Muscle of back (tissue), 11 donors: ENCODE measurements around the gene UGT1A9. TPM values are rescaled to one million over a fixed set of nuclear protein-coding genes. Genes with fewer than 3 reads are reported as not detected.

Source experiments
- DNase-seq, 3 donors: peaks; one replicate each; pipeline versions ENCODE4 v3.0.0 to v3.0.0-alpha.2; 2013
- polyA plus RNA-seq, 10 donors: library from polyadenylated mRNA; unstranded; fragments of 120-200 nt; gene quantifications; one replicate each; pipeline ENCODE4 v1.2.1, GENCODE V29; 2013; ENCODE audit not compliant: insufficient read length in 10 of 10

The UGT1A9 gene
- polyA plus RNA-seq, 10 donors = not detected

DNA sequence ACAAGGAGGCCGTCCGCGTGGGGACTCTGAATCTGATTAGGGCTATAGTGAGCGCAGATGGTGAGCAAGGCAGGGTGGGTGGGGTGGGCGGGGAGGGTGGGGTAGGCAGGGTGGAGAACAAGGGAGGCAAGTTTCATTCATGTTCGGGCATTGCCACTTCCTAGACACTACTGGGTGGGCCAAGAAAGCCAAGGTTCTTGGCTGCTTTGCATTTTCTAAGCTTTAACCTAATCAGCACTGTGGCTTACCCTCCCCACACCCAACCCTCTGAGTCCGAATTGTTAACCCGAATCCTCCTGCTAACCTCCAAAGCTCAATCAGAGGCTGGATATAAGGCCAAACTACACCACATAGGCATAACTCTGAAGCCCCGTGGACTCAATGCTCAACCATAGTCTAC, 124.6 kb downstream of the UGT1A9 start:
- DNase-seq = no peak

DNA sequence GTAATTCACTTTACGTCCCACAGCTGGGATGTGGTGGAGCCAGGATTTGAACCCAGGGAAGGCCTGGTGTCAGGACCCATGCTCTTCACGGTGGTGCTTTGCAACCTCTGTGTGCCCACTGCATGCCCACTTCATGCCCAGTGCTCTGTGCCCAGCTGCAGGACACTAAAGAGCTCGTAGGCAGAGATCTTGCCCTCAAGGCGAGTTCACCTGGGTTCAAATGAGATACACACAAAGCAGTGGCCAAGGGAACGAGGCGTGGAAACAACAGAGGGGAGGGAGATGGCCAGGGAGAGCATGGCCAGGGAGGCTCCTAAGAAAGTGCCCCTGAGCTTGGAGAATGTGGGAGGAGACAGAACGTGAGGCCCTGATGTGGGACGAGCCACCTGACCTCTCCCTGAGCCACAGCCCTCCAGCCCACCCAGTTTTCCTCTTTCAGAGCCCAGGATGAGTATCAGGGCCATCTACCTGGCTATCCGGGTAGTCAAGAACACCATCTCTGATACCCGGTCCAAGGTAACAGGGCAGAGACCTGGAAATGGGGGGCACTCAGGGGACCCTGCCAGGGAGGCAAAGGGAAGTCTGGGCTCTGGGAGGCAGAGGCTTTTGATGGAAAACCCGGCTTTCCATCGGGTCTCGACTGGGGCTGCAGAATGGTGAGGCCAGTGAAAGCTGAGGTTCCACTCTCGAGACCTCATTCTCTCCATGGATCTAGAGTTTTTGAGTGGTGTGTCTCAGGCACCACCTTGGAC, 126.8 kb downstream of the UGT1A9 start:
- DNase-seq = no peak

DNA sequence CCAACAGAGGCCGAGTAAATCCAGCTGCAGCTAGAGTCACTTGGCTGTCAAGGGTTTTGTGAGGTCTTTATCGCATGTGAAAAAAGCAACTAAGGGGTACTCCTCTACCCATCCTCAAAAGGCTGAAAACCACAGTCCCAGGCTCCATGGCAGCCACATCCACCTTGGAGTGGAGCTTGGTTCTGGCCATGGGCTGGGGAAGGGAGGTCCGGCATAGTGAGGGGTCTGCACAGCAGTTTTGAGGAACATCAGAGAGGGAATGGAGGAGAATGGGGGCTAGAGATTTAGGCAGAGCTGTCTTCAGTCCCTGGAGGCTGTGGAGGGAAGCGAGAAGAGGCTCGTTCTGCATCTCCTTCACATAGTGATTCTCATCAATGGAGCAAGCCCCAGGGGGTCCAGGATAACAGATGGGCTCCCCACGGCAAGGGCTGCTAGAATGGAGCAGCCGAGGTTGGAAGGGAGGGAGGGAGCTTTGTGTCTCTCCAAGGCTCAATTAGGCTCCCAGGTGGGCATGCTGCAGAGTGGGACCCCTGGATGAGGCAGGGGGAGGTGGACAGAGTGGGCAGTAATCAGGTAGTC, 127.5 kb downstream of the UGT1A9 start:
- DNase-seq = no peak

DNA sequence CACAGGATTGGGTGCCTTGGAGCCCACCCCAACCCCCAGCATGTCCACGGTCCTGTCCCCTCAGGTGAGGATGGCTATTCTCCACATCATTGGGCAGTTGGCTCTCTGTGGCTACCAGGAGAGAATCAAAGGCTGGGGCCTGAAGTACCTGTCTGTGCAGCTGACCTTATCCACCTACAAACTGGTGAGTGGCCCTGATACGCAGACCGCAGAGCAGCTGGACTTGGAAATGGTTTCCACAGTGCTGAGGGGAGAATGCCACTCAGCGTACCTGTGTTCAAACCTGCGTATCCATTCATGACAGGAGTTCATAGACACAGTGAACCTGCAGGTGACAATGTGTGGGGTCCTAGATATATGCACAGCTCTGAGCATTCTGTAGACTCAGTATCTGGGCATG, 128.0 kb downstream of the UGT1A9 start:
- DNase-seq = no peak

DNA sequence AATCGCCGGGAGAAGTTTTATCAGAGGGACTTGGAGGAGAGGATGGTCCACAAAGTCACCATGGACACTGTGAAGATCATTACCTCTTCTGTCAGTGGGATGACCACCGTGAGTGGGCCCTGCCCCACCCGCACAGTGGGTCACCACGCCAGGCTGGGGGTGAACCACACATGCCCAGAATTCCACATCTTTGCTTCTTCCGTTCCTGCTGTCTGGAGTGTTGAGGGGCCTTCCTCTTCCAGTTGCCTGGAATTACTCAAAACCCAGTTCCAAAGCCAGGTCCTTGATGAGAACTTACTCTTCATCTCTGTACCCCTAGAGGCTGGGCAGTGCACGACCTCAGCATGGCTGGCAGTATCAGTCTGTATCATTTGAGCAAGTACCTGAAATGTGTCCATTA, 128.5 kb downstream of the UGT1A9 start:
- no peak for DNase-seq

DNA sequence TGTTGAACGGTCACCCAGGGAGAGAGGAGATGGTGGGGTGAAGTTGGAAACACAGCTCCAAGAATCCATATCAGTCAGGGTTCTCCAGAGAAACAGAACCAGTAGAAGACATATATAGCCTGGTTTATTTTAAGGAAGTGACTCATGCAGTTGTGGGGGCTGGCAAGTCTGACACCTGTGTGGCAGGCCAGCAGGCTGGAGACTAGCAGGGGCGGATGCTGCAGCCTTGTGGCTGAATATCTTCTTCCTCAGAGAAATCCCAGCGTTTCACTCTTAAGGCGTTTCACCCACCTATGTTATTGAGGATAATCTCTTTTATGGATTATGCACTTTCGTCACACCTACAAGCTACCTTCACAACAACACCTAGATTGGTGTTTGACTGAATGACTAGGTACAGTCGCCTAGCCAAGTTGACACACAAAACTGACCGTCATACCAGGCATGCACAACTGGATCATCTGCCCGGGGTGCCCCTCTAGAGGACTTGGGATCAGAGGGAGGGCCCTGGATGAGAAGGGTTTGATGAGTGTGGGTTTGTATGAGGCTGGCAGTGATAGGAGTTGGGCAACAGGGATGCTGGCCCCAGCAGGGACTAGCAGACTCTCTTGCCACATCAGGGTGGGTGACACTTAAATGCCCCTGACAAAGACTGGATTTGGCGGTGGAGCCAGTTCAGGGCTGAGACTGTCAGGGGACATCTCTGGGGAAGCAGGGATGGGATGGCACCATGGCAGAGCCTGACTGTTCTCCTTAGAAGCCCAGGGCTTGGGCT, 129.8 kb downstream of the UGT1A9 start:
- no peak for DNase-seq

DNA sequence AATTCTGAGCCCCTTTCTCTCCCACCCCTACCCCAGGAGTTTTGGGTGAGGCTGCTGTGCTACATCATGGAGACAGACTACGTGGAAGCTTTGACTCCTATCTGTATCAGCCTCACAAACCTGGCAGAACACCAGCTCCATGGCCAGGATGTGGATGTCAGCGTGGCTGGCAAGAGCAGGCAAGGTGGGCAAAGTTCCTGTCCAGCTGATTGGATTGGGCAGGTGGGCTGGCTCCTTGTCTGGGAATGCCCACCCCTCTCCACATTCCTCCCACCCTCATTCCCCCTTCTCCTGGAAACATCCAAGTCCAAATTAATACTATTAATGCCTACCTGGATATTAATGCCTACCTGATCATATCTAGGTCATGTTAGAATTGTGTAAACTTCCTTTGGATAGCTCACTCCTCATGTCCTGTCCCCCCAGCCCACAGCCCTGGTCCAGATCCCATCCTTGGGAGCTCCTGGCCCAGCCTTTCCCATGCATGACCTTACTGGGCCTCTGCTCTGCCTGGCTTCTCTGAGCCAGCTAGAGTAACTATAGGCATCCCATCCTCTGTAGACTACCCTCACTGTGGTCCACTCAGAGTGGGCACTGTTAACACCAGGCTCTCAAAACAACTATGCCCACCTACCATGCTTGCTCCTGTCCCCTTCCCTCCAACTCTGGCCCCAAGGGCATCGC, 130.6 kb downstream of the UGT1A9 start:
- DNase-seq = no peak

DNA sequence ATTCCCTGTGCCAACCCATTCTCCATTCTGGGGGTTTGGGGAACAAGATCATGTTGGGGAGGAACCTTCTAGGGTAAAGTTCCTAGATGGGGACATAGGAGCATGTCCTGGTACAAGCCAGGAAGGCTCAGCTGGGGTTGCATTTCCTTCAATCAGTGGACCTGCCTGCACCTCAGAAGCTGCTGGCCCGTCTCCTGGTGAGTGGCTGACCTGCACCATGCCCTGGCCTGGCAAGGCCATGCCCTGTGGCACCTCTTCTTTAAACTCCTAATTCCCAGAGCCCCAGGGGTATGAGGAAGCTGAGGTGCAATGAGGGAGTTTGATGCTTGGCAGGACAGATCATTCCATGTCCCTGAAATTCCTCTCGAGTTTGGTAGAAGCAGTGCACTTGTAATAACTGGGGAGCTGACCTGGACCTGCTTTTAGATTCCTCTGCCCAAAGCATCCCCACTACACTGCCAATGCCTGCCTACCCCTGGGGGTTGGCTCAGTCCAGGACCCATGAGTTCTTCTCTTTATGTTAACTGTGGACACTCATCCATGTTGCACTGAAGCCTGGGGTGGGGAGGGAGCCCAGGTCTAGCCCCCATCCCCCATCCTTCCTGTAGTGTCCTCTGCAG, 131.7 kb downstream of the UGT1A9 start:
- DNase-seq = no peak

DNA sequence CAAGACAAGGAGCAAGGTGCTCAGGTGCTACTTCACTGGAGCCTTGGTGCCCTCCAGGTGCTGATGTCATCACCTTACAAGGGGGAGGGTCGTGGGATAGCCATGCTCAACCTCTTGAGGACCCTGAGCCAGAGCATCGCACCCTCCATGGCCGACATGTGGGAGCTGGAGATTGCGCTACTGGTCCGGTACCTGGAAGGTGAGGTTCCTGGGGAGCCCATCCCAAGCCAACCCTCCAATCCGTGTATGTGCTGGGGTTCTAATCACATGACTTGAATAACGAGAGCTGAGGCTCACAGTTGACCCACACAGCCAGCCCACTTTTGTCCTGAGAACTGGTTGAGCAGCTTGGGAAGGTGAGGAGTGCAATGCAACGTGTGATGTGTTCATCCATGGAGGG, 132.3 kb downstream of the UGT1A9 start:
- no peak for DNase-seq

DNA sequence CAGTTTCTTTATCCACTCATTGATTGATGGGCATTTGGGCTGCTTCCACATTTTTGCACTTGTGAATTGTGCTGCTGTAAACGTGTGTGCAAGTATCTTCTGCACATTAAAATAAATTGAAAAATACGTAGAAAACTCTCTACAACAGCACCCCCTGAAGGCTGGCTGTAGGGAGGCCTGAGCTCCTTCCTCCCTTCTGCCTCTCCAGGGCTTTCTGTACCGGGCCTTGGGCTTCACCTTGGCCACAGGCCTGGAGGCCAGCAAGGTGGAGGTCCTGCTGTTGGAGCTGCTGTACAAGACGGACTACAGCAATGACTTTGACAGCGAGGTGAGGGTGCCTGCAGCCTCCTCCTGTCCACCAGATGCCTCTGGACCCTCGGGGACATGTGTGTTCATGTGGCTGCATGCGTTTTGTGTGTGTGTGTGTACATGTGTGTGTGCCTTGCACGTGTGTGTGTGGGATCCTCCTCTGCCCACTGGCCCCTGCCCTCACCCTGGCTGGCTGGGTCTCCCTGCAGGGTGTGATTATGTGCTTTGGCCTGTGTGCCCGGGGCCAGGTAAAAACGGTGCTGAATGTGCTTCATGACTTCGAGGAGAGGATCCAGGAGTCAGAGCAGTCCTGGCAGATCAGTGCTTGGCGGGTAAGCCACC, 135.6 kb downstream of the UGT1A9 start:
- no peak for DNase-seq

DNA sequence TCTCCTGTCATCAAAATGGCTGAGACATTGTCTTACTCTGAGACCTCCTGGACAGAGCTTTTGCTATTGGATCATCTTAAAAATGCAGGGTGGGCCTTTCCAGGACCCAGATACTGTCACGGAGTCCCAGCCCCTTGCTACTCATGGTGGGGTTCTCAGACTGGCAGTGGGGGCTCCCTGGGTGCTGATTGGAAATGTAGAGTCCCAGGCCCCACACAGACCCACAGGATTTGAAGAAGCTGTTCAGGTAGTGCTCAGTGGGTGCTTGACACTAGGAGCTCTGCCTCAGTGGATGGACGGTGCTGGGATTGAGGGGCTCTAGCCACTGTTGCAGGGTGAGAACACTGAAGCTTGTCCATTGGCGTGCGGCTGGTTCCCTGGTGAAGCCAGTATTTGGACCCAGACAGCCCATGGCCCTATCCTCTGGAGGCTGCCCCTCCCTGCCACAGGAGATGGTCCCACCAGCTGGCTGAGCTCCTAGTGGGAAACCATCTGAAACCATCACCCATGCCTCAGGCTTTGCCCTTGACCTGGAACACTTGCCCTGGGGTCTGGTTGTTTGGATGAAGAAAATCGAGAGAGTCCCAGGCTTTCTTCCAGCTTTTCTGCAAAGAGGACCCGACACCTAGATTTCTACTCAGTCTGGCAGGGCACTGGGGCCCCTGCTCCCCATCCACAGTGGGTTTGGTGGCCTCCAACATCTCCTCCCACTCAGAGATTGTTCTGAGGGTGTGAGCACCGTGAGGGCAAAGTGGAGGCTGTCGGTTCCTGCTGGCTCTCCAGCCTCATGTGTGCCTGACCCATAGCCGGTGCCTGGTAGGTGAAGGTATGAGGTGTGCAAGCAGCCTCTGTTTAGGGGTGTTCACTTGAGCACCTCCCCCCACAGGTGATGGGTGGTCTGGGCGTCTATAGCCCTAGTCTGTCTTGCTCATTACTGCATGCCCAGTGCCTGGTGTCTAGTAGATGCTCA, 136.6 kb downstream of the UGT1A9 start:
- DNase-seq = no peak

DNA sequence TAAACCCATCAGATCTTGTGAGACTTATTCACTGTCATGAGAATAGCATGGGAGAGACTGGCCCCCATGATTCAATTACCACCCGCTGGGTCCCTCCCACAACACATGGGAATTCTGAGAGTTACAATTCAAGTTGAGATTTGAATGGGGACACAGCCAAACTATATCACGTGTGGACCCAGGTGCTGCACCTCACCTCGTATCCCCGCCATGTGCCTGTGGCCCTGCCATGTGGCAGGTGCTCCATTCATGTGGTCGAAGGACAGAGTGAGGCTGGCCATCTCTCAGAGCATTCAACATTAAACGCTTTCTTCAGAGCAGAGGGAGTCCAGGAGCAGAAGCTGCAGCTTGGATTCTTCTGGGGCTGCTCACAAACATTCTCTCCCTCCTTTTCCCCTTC, 138.7 kb downstream of the UGT1A9 start:
- no peak for DNase-seq

DNA sequence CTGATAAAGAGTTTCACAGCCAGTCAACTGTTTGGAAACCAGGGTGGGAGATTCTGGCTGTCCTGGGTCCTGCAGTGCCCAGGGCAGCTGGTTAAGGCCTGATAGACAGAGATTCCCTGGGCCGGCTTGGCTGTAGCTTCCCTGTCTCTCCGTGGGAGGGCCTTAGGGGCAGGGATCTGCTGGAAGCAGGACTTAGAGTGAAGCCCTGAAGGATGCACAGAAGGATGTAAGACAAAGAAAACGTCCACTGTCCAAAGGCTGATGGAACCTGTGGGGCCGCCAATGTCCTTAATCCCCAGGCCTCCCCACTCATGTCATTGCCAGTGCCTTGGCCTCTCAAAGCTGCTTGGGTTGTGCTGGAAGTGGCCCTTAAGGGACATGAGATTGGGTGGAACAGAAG, 139.4 kb downstream of the UGT1A9 start:
- DNase-seq = no peak

DNA sequence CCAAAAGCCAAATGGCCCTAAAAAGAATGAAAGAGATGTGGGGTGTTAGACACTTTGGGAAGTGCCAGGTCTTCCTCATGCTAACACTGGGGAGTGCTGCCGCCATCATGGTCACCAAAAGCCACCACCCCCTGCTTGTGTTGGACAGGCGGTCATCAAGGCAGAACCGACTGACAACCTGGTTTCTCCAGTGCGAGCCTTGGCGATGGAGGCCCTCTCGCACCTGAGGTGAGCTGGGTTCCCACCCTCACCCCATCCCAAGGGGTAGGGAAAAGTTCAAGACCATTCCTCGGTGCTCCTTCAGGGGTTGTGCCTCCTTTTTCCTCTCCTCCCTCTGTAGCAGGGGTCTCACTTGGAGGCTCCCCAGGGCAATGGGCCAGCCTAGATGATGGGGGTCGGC, 140.0 kb downstream of the UGT1A9 start:
- no peak for DNase-seq

DNA sequence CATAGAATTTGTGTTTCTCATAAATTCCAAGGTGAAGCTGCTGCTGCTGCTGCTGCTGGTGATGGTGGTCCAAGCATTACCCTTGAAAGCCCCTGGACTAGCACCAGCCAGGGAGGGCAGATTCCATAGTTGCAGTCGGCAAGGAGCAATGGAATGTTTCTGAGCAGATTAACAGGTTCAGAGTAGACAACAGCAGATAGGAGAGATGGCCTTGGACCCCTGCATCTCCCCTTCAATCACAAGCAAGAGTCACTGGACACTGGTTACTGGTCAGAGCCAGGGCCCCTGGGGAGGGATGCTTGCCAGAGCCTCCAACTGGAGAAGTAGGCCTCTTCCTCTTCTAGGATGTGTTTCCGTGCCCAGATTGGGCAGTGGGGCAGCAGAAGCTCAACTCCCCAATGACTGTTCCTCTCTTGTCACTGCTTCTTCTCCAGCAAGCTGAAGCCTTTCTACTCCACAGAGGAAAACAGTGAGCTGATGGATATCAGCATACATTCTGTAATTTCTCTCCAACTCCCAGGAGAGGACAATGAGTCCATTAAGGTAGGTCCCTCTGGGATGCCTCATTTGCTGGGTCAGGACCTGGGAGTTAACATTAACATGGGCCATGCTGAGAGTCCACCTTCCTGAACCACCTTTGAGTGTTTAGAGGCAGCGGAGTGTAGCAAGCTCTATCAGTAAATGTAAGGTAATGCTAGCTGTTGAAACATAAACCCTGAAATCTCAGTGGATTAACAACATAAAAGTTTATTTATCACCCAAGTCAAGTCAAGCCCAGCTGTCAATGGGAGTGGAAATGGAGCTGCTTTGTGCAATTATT, 141.7 kb downstream of the UGT1A9 start:
- no peak for DNase-seq

DNA sequence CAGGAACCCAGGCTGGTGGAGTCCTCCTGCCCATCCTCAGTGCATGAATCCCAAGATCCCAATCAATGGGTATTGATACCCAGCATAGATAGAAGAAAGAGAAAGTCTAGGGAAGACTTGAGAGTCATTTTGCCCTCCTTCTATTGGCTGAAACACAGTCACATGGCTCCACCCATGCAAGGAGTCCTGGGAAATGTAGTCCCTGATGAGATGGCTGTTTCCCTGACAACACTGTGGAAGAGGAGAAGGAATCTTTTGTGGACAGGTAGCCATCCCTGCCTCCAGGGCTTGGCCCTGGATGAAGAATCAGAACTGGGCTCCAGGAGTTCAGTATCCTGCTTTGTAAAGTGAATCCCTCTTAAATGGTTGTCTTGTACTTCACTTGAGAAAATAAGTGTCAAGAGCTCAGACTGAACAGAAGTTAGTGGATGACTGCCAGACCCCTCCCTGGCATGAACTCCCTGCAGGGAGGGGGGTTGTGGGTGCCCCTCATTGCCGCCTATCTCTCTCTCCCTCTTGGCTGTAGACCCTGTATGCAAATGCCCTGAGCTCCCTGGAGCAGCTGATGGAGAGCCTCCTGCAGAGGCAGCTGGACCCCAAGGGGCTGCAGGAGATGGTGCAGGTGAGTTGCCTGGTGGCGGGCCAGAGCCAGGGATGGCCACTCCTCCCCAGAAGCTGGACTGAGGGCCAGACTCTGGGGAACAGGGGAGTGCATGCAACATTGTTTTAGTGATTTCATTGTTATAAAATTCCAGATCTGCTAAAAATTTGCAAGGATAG, 142.5 kb downstream of the UGT1A9 start:
- DNase-seq = no peak

DNA sequence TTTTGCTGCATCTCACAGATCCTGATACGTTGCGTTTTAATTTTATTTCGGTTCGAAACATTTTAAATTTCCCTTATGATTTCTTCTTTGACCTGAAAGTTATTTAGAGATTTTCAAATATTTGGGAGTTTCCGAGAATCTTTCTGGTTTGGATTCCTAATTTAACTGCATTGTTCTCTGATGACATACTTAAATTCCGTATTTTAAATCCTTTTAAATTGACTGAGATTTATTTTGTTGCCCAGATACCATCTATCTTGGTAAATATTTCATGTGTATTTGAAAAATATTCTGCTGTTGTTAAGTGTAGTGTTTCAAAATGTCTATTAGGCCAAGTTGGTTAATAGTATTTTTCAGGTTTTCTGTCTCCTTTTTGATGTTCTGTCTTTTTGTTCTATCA, 144.2 kb downstream of the UGT1A9 start:
- DNase-seq = no peak

DNA sequence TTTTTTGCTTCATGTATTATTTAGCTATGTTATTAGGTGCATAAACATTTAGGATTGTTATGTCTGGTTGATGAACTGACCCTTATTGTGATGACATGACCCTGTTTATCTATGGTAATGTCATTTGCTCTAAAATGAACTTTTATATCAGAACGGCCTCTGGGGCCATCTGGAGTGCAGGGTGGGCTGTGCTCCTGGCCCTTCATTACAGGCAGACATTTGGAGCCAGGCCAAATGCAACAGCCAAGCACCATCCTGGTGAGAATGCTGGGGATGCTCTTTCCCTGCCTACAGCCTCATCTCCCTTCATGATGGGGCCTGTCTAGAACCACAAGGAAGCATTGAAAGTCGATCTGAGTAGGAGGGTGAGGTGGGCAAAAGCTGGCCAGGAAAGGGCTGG, 144.6 kb downstream of the UGT1A9 start:
- DNase-seq = no peak

DNA sequence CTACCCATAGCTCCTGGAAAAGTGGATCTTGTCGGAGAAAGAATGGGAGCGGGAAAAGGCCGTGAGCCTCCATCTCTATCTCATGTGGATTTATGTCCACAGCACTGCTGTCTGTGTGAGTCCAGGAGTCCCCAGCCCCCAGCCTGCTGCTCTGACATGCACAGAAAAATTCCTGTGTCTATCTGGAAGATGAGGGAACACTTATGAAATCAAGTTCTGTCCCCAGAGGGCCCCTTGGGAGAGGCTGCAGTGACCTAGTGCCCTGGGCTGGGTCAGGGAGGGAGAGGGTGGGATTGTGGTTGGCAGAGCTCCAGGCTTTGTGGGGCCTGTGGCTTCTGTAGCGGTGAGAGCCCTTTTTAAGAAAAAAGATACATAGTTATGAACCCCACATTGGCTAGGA, 145.1 kb downstream of the UGT1A9 start:
- DNase-seq = no peak
